ENCODE measurements around the gene DDC. TPM values are rescaled to one million over a fixed set of nuclear protein-coding genes. Genes with fewer than 3 reads are reported as not detected.

The DDC gene
- total RNA-seq, 1 experiment from 2014 or later, result not detected

GRCh38 chr7:50513166-50513871 is 51.9 kb downstream of the DDC start:
- Histone ChIP-seq H3K9me2 (ENCODE audit: insufficient read depth) (no peaks in the 10 kb centered on the region), H3K27ac (ENCODE audit: low read depth, low read length) (no peak overlapping the region), H3K79me2 (ENCODE audit: insufficient read depth, low read length) (no peaks in the 10 kb centered on the region), H3K36me3 (ENCODE audit: control insufficient read depth in 1 of 2, insufficient read depth in 2 of 2, low read length in 2 of 2) (no peaks in the 10 kb centered on the region), H3K9me3 (ENCODE audit: control insufficient read depth in 1 of 2, insufficient read depth in 1 of 2, low read depth in 1 of 2, low read length in 2 of 2) (no peaks in the 10 kb centered on the region), H3K4me3 (replicated peaks in 1 of 2; ENCODE audit: low read depth in 1 of 2, low read length in 2 of 2) (no peak overlapping the region), H3K9ac (ENCODE audit: low read length) (no peak overlapping the region), H2AFZ (ENCODE audit: low read depth, low read length, poor library complexity, severe bottlenecking) (no peak overlapping the region), H3K27me3 (ENCODE audit: insufficient read depth, low read length) (no peaks in the 10 kb centered on the region), H4K20me1 (ENCODE audit: insufficient read depth) (no peaks in the 10 kb centered on the region), H3K4me2 (ENCODE audit: low read length) (no peak overlapping the region), H3K4me1 (ENCODE audit: control insufficient read depth in 1 of 2, insufficient read depth in 2 of 2, low read length in 2 of 2) (no peaks in the 10 kb centered on the region)
- ChIA-PET CTCF (no interaction called here), POLR2A (no interaction called here), RAD21 (ENCODE audit: low non-redundant PET in 1 of 2, low total read pairs in 2 of 2, uncharacterized antibody in 2 of 2, unreplicated experiment in 2 of 2) (no interaction called here)
- intact Hi-C loops (cut with micrococcal nuclease), result no loop called here
- no peak for DNase-seq (ENCODE audit: low read depth, low spot score)
- ATAC-seq, result no peak
- BruUV-seq (replicated peaks), result no TSS peak
- no peak for TF ChIP-seq SRF (IDR thresholded peaks at IDR 0.05; ENCODE audit: low read depth)
- no peak for TF ChIP-seq POLR2A (IDR thresholded peaks at IDR 0.05; ENCODE audit: borderline replicate concordance, extremely low read depth, insufficient read depth, insufficient read length)
- no peak for TF ChIP-seq CTCF (IDR thresholded peaks at IDR 0.05 in 2 of 3, conservative IDR thresholded peaks at IDR 0.05 in 1 of 3; ENCODE audit: borderline replicate concordance in 1 of 3, insufficient read depth in 1 of 3, low read depth in 2 of 3, low read length in 2 of 3)
- TF ChIP-seq SIN3A (IDR thresholded peaks at IDR 0.05; ENCODE audit: low read depth), result no peak
- TF ChIP-seq ZNF274 (IDR thresholded peaks at IDR 0.05; ENCODE audit: low read depth, low read length), result no peak
- TF ChIP-seq TCF7L2 (IDR thresholded peaks at IDR 0.05; ENCODE audit: borderline replicate concordance, extremely low read depth, insufficient read depth, insufficient read length), result no peak
- TF ChIP-seq ELF1 (IDR thresholded peaks at IDR 0.05; ENCODE audit: borderline replicate concordance, low read depth), result no peak
- no peak for TF ChIP-seq EGR1 (IDR thresholded peaks at IDR 0.05; ENCODE audit: low read depth)
- no peak for TF ChIP-seq ZBTB33 (IDR thresholded peaks at IDR 0.05; ENCODE audit: extremely low read depth, insufficient replicate concordance, low read length)
- TF ChIP-seq REST (IDR thresholded peaks at IDR 0.05; ENCODE audit: low read depth), result no peak
- TF ChIP-seq EZH2phosphoT487 (IDR thresholded peaks at IDR 0.05; ENCODE audit: borderline replicate concordance), result no peak
- no peak for TF ChIP-seq FOSL1 (IDR thresholded peaks at IDR 0.05; ENCODE audit: low read depth)

Data from HCT116 (cell line).